ENCODE results near the gene CRB3. TPM values are rescaled to one million over a fixed set of nuclear protein-coding genes. Genes with fewer than 3 reads are reported as not detected.

CRB3 gene
- total and polyA plus RNA-seq, 2 of the 4 experiments (the other 2 are of a cell fraction), result not detected

DNA sequence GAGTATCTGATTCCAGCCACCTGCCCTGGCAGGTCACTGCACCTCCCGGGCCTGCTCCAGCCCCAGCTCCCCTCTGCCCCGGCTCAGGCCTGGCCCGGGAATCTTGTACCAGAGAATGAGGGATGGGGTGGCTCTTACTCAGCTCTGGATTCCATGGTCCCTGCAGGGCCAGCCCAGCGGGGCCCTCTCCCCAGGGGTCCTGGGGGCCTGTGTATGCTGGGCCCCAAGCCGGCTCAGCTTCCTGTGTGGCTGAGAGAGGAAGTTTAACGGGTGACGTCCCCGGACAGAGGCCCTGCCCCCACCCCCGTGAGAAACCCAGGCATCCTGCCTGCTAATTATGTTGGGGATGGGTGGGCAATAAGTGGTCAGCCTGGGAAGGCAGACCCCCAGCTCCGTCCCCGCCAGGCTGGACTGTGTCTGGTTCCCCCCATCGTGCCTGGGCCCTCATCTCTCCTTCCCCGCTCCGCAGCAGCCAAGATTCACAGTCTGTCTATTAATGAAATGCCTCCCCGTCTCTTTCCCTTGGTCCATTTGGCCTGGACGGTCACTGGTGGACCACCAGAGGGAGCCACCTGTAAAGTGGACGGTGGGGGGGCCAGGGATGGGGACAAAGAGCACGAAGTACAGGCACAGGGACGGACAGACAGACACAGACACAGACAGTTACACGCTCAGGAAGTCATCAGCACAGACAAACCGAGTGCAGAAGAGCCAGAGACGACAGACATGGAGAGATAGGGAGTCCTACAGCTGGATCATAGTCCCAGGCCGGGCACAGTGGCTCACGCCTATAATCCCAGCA is 17.7 kb downstream of the CRB3 start, which contains the start of gene DENND1C:
TSS of gene DENND1C (minus strand) at position 247 of the 802 bp plus-strand sequence. CDS start at position 155, 92 bp downstream.
- no peak within 1 kb of the TSS for H3K18ac ChIP-seq (ENCODE audit: low read depth, low read length)
- ATAC-seq (ENCODE audit: low read depth) (peak; percentile 37; the same call in 1 of the 2 replicates), DNase-seq (no peak)
- ChIA-PET CTCF (no interaction called here), POLR2A (ENCODE audit: unreplicated experiment) (no interaction called here)
- H2AK5ac ChIP-seq (ENCODE audit: low read depth, low read length), result no peak within 1 kb of the TSS
- no peak within 1 kb of the TSS for H3K14ac ChIP-seq (replicated peaks; ENCODE audit: low read depth, low read length)
- H3K4me2 ChIP-seq (ENCODE audit: low read depth, low read length), result no peak within 1 kb of the TSS
- H3K4ac ChIP-seq (ENCODE audit: low read depth, low read length), result no peak within 1 kb of the TSS
- no TSS peak for BruUV-seq (replicated peaks)
- no peaks in the 10 kb centered on the region for H4K20me1 ChIP-seq (ENCODE audit: insufficient read depth, low read length)
- H3K4me1 ChIP-seq (ENCODE audit: control insufficient read depth, insufficient read depth, low read length), result no peaks in the 10 kb centered on the region
- H4K5ac ChIP-seq (ENCODE audit: low read depth, low read length), result no peak within 1 kb of the TSS
- no peak within 1 kb of the TSS for H3K9ac ChIP-seq (ENCODE audit: low read depth, low read length)
- H3K56ac ChIP-seq (ENCODE audit: extremely low read depth, insufficient read depth, low read length), result no peak within 1 kb of the TSS
- no peak within 1 kb of the TSS for H3K27ac ChIP-seq (ENCODE audit: insufficient read depth, low read length)
- no peaks in the 10 kb centered on the region for H3K9me1 ChIP-seq (ENCODE audit: insufficient read depth, low read length)
- no peak within 1 kb of the TSS for H2BK120ac ChIP-seq (ENCODE audit: low read depth, low read length)
- H3K23ac ChIP-seq (ENCODE audit: low read depth, low read length), result no peak within 1 kb of the TSS
- no peaks in the 10 kb centered on the region for H3K9me3 ChIP-seq (ENCODE audit: control insufficient read depth, insufficient read depth, low read length)
- WGBS, 2 experiments (ENCODE audit: extremely low coverage in 2 of 2, insufficient read length in 1 of 2), result 61% methylated on average over 9 of the region's 24 CpGs; no CpG with 5 or more reads in 1 of the 2 experiments
- no peak within 1 kb of the TSS for H2BK5ac ChIP-seq (ENCODE audit: low read depth, low read length, poor library complexity, severe bottlenecking)
- H4K91ac ChIP-seq (ENCODE audit: insufficient read depth, low read depth, low read length), result no peak within 1 kb of the TSS
- H3K4me3 ChIP-seq (ENCODE audit: insufficient read depth, low read depth, low read length), result no peak within 1 kb of the TSS
- H2BK15ac ChIP-seq (ENCODE audit: low read depth, low read length), result no peak within 1 kb of the TSS
- no peak within 1 kb of the TSS for H2AK9ac ChIP-seq (replicated peaks; ENCODE audit: low read depth, low read length, poor library complexity)
- no peaks in the 10 kb centered on the region for H3K36me3 ChIP-seq (ENCODE audit: control insufficient read depth, insufficient read depth, low read length)
- dilution Hi-C loops (cut with HindIII; ENCODE audit: low sequenced_read_pairs, unreplicated experiment) (no loop called here), intact Hi-C loops (cut with micrococcal nuclease) (no loop called here), in situ Hi-C loops (cut with MboI; ENCODE audit: low sequenced_read_pairs) (no loop called here)
- no peak within 1 kb of the TSS for H2BK20ac ChIP-seq (ENCODE audit: low read depth, low read length)
- TF ChIP-seq BHLHE40 (IDR thresholded peaks at IDR 0.05; ENCODE audit: low read depth, low read length) (no peak), RCOR1 (IDR thresholded peaks at IDR 0.05; ENCODE audit: insufficient replicate concordance, low read length) (no peak), MXI1 (IDR thresholded peaks at IDR 0.05; ENCODE audit: borderline replicate concordance, low read depth, low read length) (no peak), SMC3 (IDR thresholded peaks at IDR 0.05; ENCODE audit: low read depth, low read length) (peak; percentile 23; the same call in 1 of the 2 replicates), FOS (IDR thresholded peaks at IDR 0.05; ENCODE audit: low read depth, low read length) (no peak), RAD21 (IDR thresholded peaks at IDR 0.05; ENCODE audit: low read length) (peak; percentile 24; the same call in 1 of the 2 replicates)
- TF ChIP-seq, protein P1, sequence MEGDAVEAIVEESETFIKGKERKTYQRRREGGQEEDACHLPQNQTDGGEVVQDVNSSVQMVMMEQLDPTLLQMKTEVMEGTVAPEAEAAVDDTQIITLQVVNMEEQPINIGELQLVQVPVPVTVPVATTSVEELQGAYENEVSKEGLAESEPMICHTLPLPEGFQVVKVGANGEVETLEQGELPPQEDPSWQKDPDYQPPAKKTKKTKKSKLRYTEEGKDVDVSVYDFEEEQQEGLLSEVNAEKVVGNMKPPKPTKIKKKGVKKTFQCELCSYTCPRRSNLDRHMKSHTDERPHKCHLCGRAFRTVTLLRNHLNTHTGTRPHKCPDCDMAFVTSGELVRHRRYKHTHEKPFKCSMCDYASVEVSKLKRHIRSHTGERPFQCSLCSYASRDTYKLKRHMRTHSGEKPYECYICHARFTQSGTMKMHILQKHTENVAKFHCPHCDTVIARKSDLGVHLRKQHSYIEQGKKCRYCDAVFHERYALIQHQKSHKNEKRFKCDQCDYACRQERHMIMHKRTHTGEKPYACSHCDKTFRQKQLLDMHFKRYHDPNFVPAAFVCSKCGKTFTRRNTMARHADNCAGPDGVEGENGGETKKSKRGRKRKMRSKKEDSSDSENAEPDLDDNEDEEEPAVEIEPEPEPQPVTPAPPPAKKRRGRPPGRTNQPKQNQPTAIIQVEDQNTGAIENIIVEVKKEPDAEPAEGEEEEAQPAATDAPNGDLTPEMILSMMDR (conservative IDR thresholded peaks at IDR 0.05; ENCODE audit: low read depth, low read length), result peak; percentile 37
- no peak within 1 kb of the TSS for H4K8ac ChIP-seq (ENCODE audit: low read depth in 2 of 2, low read length in 2 of 2)
- H3K79me1 ChIP-seq (ENCODE audit: low read depth in 1 of 2, low read length in 2 of 2), result no peaks in the 10 kb centered on the region
- no peak within 1 kb of the TSS for H2AFZ ChIP-seq (replicated peaks; ENCODE audit: low read length, poor library complexity)
- peaks cover 1% of the 10 kb centered on the region; the same call in 1 of the 2 replicates for H3K27me3 ChIP-seq (ENCODE audit: control insufficient read depth, insufficient read depth, low read length)
